Small intestine (tissue), 7 donors: ENCODE results near the gene OR6B3. TPM values are rescaled to one million over a fixed set of nuclear protein-coding genes. Genes with fewer than 3 reads are reported as not detected.

Source experiments
- DNase-seq, 2 donors: peaks; one replicate each; pipeline versions ENCODE4 v3.0.0 to v3.0.0-alpha.2; 2013
- FAIRE-seq: peaks from 2 replicates; lab custom pipeline; 2012; peaks lifted over from hg19 to GRCh38; lab: Jason Lieb, UNC
- H3K27ac ChIP-seq, 3 donors: one replicate each; pipeline ENCODE4 v1.5.1; 2013; ENCODE audit warnings: low read length in 2 of 3, mild to moderate bottlenecking in 2 of 3, control low read depth in 1 of 3, inconsistent platforms in 1 of 3, low read depth in 1 of 3, moderate library complexity in 1 of 3
- H3K27me3 ChIP-seq, 3 donors: one replicate each; pipeline ENCODE4 v1.6.1; 2013; ENCODE audit warnings: low read length in 3 of 3, inconsistent platforms in 1 of 3; ENCODE audit not compliant: control insufficient read depth in 3 of 3, insufficient read depth in 3 of 3
- H3K36me3 ChIP-seq, 3 donors: one replicate each; pipeline ENCODE4 v1.6.1; 2013; ENCODE audit warnings: low read length in 3 of 3, inconsistent platforms in 1 of 3, low read depth in 1 of 3, mild to moderate bottlenecking in 1 of 3, moderate library complexity in 1 of 3; ENCODE audit not compliant: control insufficient read depth in 3 of 3, insufficient read depth in 2 of 3
- H3K4me1 ChIP-seq, 3 donors: one replicate each; pipeline ENCODE4 v1.6.1; 2013; ENCODE audit warnings: low read length in 2 of 3, inconsistent platforms in 1 of 3, low read depth in 1 of 3, mild to moderate bottlenecking in 1 of 3, moderate library complexity in 1 of 3; ENCODE audit not compliant: control insufficient read depth in 3 of 3, insufficient read depth in 2 of 3
- H3K4me3 ChIP-seq, 3 donors: one replicate each; pipeline ENCODE4 v1.5.1; 2013; ENCODE audit warnings: low read length in 3 of 3, control low read depth in 1 of 3, inconsistent platforms in 1 of 3, low read depth in 1 of 3, mild to moderate bottlenecking in 1 of 3, moderate library complexity in 1 of 3
- H3K9me3 ChIP-seq, 2 donors: one replicate each; pipeline ENCODE4 v1.6.1; 2013; ENCODE audit warnings: low read depth in 1 of 2, low read length in 1 of 2; ENCODE audit not compliant: control insufficient read depth in 2 of 2, insufficient read depth in 1 of 2
- WGBS, 3 donors: extraction: QIAGEN DNeasy Blood & Tissue Kit; methylation state at CpG; one replicate each; pipeline ENCODE4 v1.1.7; 2013; 5-methylcytosine and 5-hydroxymethylcytosine counted together
- polyA plus RNA-seq, 4 donors: library from polyadenylated mRNA; stranded (reverse) in 3 of 4; unstranded in 1 of 4; fragments of 200-250 nt in 3 of 4; fragments of 120-200 nt in 1 of 4; gene quantifications; one replicate each; pipeline versions ENCODE4 v1.2.1 to v1.2.3, GENCODE V29; 2013
- donor health status: healthy with polysubstance abuse.
- donor health status: control.
- donor health status: control.
- donor health status: Bipolar disorder and iron deficiency.
- donor health status: healthy.

Gene OR6B3
- polyA plus RNA-seq, 4 donors: not detected

DNA sequence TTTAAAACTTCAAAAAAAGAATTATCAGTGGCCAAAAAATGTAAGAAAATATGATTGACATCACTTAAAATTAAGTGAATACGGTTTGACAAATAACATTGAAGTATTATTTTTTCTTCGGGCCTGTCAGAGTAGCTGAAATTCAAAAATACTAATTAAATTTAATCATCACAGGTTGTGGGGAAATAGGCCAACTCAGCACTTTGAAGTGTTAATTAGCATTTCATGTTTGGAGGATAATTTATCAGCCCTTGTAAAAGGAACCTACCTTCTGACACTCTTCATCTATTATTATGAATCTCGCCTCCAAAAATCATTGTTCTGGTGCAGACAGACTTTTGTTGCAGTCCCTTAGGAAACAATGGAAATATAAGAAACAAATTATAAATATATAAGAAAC lies 17.6 kb upstream of the OR6B3 start:
- no peaks in the 10 kb centered on the region for H3K4me1 ChIP-seq
- no peak overlapping the region for H3K27ac ChIP-seq
- H3K27me3 ChIP-seq: no peaks in the 10 kb centered on the region
- DNase-seq: no peak
- 87 to 90% (median 90%) methylated on average over 3 of the region's 3 CpGs for WGBS, 3 donors
- no peak overlapping the region for H3K4me3 ChIP-seq
- no peak for FAIRE-seq
- H3K9me3 ChIP-seq: no peaks in the 10 kb centered on the region
- H3K36me3 ChIP-seq: no peaks in the 10 kb centered on the region

GRCh38 chr2:240069829-240070228 lies 16.5 kb upstream of the OR6B3 start:
- Histone ChIP-seq H3K27ac (no peak overlapping the region), H3K36me3 (no peaks in the 10 kb centered on the region), H3K27me3 (no peaks in the 10 kb centered on the region), H3K4me1 (no peaks in the 10 kb centered on the region), H3K4me3 (no peak overlapping the region), H3K9me3 (no peaks in the 10 kb centered on the region)
- 64 to 77% (median 77%) methylated on average over 1 of the region's 1 CpG for WGBS, 3 donors
- DNase-seq: no peak
- no peak for FAIRE-seq

- H3K9me3 ChIP-seq: no peaks in the 10 kb centered on the region
- no peaks in the 10 kb centered on the region for H3K27me3 ChIP-seq
- 90 to 100% (median 94%) methylated on average over 1 of the region's 1 CpG for WGBS, 3 donors
- H3K4me3 ChIP-seq: no peak overlapping the region
- no peak overlapping the region for H3K27ac ChIP-seq
- no peaks in the 10 kb centered on the region for H3K36me3 ChIP-seq
- DNase-seq: no peak
- H3K4me1 ChIP-seq: no peaks in the 10 kb centered on the region
- FAIRE-seq: no peak
These were observed 14.9 kb upstream of the OR6B3 start for GRCh38 chr2:240068193-240068592.

- Histone ChIP-seq H3K4me1 (no peaks in the 10 kb centered on the region), H3K27ac (no peak overlapping the region), H3K4me3 (no peak overlapping the region), H3K27me3 (no peaks in the 10 kb centered on the region), H3K36me3 (no peaks in the 10 kb centered on the region), H3K9me3 (no peaks in the 10 kb centered on the region)
- DNase-seq: no peak
- FAIRE-seq: no peak
- 68 to 76% (median 72%) methylated on average over 5 of the region's 5 CpGs for WGBS, 3 donors
These were observed 13.2 kb upstream of the OR6B3 start for GRCh38 chr2:240066489-240066888.

DNA sequence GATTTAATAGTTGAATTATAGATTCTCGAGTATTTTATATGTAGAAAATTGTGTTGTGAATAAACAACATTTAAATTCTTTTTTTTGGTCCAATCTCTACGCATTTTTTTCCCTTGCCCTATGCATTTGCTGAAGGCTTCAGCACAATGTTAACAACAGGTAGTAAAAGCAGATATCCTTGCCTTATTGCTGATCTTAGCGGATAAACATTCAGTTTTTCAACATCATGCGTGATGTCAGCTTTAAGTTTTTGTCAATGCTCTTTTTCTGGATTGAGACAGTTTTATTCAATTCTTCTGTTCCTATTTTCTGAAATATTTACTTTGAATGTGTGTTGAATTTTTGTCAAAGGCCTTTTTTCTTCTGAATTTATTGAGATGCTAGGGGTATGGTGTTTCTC lies 11.6 kb upstream of the OR6B3 start:
- FAIRE-seq: no peak
- 83 to 88% (median 86%) methylated on average over 4 of the region's 4 CpGs for WGBS, 3 donors
- DNase-seq: no peak
- H3K4me1 ChIP-seq: no peaks in the 10 kb centered on the region
- no peak overlapping the region for H3K4me3 ChIP-seq
- H3K36me3 ChIP-seq: no peaks in the 10 kb centered on the region
- H3K27ac ChIP-seq: no peak overlapping the region
- no peaks in the 10 kb centered on the region for H3K27me3 ChIP-seq
- no peaks in the 10 kb centered on the region for H3K9me3 ChIP-seq

DNA sequence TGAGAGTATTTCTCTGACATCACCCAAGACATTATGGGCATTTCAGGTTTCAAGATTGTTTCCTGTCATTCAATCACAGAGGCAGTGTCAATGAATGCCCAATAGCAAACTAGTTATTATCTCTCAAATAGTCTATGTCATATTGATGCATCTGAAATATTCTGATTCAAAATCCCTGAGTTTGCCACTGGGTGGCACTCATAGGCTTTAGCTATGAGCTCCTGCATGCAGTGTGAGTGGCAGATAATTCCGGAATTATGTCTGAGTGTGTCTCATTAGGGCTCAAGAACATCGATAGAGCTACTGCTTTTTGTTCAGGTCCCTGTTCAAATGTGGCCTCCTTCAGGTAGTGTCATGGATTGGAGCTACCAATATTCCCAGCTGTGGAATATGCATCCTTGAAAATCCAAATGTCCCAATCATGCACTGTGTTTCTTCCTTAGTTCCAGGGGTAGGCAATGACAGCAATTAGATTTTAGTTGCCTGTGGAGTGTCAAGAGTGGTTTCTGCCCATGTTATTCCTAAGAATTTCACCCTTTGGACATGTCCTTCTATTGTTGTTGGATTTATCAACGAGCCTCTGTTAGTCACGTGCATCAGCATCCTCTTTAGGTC lies 7.8 kb upstream of the OR6B3 start:
- Histone ChIP-seq H3K27me3 (peaks cover 0 to under 1% (median 0%) of the 10 kb centered on the region in 3 donors), H3K4me3 (no peak overlapping the region), H3K4me1 (no peaks in the 10 kb centered on the region), H3K36me3 (no peaks in the 10 kb centered on the region), H3K9me3 (no peaks in the 10 kb centered on the region), H3K27ac (no peak overlapping the region)
- no peak for FAIRE-seq
- DNase-seq: peak; percentile 42 to 57
- WGBS, 3 donors: 40 to 46% (median 40%) methylated on average over 4 of the region's 4 CpGs

DNA sequence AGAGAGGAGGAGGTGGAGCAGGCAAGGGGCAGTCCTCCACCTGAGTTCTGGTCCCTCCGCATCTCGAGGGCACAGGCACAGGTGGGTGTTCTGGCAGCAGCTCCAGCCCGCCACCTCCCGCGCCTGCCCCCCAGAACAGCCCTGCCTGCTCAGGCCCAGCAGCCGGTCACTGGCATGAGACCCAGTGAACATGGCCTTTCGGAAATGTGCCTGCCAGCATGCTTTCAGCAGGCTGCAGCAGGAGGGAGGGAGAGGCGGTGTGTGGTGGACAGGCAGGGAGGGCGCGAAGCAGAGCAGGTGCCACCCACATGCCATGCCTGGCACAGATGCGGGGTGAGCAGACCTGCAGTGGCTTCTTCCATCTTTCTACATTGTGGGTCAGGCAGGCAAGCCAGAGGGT lies 3.4 kb upstream of the OR6B3 start:
- H3K4me3 ChIP-seq: no peak overlapping the region
- no peak overlapping the region for H3K27ac ChIP-seq
- no peaks in the 10 kb centered on the region for H3K36me3 ChIP-seq
- DNase-seq: no peak
- no peak for FAIRE-seq
- WGBS, 3 donors: 82 to 91% (median 88%) methylated on average over 11 of the region's 11 CpGs
- H3K9me3 ChIP-seq: no peaks in the 10 kb centered on the region
- H3K4me1 ChIP-seq: no peaks in the 10 kb centered on the region
- peaks cover 0 to 14% (median 0%) of the 10 kb centered on the region in 3 donors for H3K27me3 ChIP-seq

DNA sequence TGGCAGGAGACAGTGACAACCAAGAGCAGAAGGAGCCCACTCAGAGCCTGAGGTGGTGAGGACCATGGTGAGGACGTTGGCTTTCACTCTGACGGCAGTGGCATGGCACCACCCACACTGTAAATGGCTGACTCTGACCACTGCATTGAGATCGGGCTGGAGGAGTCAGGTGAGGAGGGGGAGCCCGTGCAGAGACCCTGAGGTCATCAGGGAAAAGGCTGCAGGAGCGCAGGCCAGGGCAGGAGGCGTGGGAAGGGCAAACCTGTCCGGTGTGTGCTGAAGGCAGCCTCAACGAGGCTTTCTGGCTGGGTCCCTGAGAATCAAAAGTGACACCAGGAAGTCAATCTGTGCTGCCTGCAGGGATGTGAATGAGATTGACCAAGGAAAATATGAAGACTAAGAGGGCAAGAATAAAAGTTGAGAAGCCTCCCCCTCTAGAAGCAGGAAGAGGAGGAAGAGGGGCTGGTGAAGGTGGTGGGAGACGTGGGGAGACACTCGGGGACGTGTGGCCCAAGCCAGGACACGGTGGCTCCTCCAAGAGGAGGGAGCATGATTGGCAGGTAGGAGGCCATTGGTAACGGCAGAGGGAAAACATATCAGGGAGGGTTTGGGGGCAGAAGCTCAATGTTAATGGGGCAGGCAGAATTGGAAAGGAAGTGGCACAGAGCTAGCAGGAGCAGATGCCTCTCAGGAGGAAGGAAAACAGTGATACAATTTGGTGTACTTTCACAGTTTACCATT lies 2.0 kb upstream of the OR6B3 start:
- Histone ChIP-seq H3K27me3 (peaks cover 0 to 14% (median 0%) of the 10 kb centered on the region in 3 donors), H3K4me3 (no peak overlapping the region), H3K9me3 (no peaks in the 10 kb centered on the region), H3K27ac (no peak overlapping the region), H3K4me1 (no peaks in the 10 kb centered on the region), H3K36me3 (no peaks in the 10 kb centered on the region)
- no peak for FAIRE-seq
- 26 to 38% (median 30%) methylated on average over 13 of the region's 13 CpGs for WGBS, 3 donors
- DNase-seq: no peak
